Endothelial cell of umbilical vein (primary cell): Measurements from ENCODE around the gene PLCG2. TPM values are rescaled to one million over a fixed set of nuclear protein-coding genes. Genes with fewer than 3 reads are reported as not detected.

ENCODE experiments used
- BruUV-seq: library from RNA; stranded (reverse); fragments of 400-500 nt; replicated peaks from 2 replicates; lab custom pipeline; 2021; lab: Mats Ljungman, UMichigan
- CTCF ChIA-PET: fragments of 300-600, 350-600 bp; sonication (Branson Sonifier 250); formaldehyde crosslinking; loops from one replicate; lab custom pipeline; 2021; ENCODE audit warnings: antibody characterized with exemption, inconsistent platforms; lab: Charles Lee
- POLR2A ChIA-PET: fragments of 300-600, 350-600 bp; sonication (Branson Sonifier 250); formaldehyde crosslinking; loops from one replicate; lab custom pipeline; 2021; ENCODE audit warnings: antibody characterized with exemption, inconsistent platforms; lab: Charles Lee
- DNase-seq: peaks from one replicate; pipeline ENCODE4 v3.0.0-alpha.2; 2011; ENCODE audit warnings: low read depth, low spot score
- FAIRE-seq: peaks from 2 replicates; lab custom pipeline; 2011; peaks lifted over from hg19 to GRCh38; lab: Jason Lieb, UNC
- H2AFZ ChIP-seq: 2 replicates; pipeline ENCODE4 v1.6.0; 2012; ENCODE audit warnings: low read depth, low read length, control low read depth, inconsistent platforms
- H3K27ac ChIP-seq: 2 replicates; pipeline ENCODE4 v1.5.1; 2011; ENCODE audit warnings: low read depth, mild to moderate bottlenecking, control low read depth, low read length, moderate library complexity; ENCODE audit not compliant: insufficient read depth
- H3K27me3 ChIP-seq, 2 experiments: 2 replicates each; pipeline versions ENCODE4 v1.6.0 to v1.6.1; 2011; ENCODE audit warnings: low read length in 2 of 2, mixed read lengths in 1 of 2; ENCODE audit not compliant: control insufficient read depth in 2 of 2, insufficient read depth in 2 of 2
- H3K36me3 ChIP-seq, 2 experiments: 2 replicates in 1 of 2; 3 replicates in 1 of 2; pipeline ENCODE4 v1.5.1; 2011; ENCODE audit warnings: low read length in 2 of 2, mild to moderate bottlenecking in 1 of 2, moderate library complexity in 1 of 2; ENCODE audit not compliant: control insufficient read depth in 2 of 2, insufficient read depth in 2 of 2; ENCODE audit errors: extremely low read depth in 1 of 2
- H3K4me1 ChIP-seq: 3 replicates; pipeline ENCODE4 v1.5.1; 2011; ENCODE audit warnings: mild to moderate bottlenecking, low read length; ENCODE audit not compliant: control insufficient read depth, insufficient read depth; ENCODE audit errors: extremely low read depth
- H3K4me2 ChIP-seq: 2 replicates; pipeline ENCODE4 v1.6.1; 2011; ENCODE audit warnings: low read length, control low read depth, mixed read lengths; ENCODE audit not compliant: insufficient read depth
- H3K4me3 ChIP-seq, 3 experiments: fragments of 200-600 bp in 1 of 3; sonication (generic), shearing (Covaris generic) in 1 of 3; replicated peaks in 1 of 3; 2 replicates each; pipeline ENCODE4 v1.5.1; 2011 to 2016; ENCODE audit warnings: control low read depth in 3 of 3, low read length in 3 of 3, mild to moderate bottlenecking in 2 of 3, inconsistent platforms in 1 of 3, low read depth in 1 of 3, moderate library complexity in 1 of 3; ENCODE audit not compliant: insufficient read depth in 1 of 3
- H3K79me2 ChIP-seq: 2 replicates; pipeline ENCODE4 v1.6.0; 2012; ENCODE audit warnings: low read length, inconsistent platforms; ENCODE audit not compliant: control insufficient read depth, insufficient read depth
- H3K9ac ChIP-seq: replicated peaks from 2 replicates; pipeline ENCODE3; 2011; ENCODE audit warnings: low read length, control low read depth; ENCODE audit not compliant: insufficient read depth; ENCODE audit errors: extremely low read depth
- H3K9me1 ChIP-seq: replicated peaks from 3 replicates; pipeline ENCODE4 v1.6.0; 2011; ENCODE audit warnings: mild to moderate bottlenecking, low read length; ENCODE audit not compliant: control insufficient read depth, insufficient read depth; ENCODE audit errors: extremely low read depth
- H3K9me3 ChIP-seq: replicated peaks from 2 replicates; pipeline ENCODE4 v1.5.1; 2012; ENCODE audit warnings: low read length, inconsistent platforms; ENCODE audit not compliant: control insufficient read depth, insufficient read depth
- H4K20me1 ChIP-seq: replicated peaks from 2 replicates; pipeline ENCODE3; 2011; ENCODE audit warnings: mild to moderate bottlenecking, low read length; ENCODE audit not compliant: control insufficient read depth, insufficient read depth; ENCODE audit errors: extremely low read depth
- CTCF ChIP-seq, 2 donors: IDR thresholded peaks; 1 replicate in 1 of 2; 2 replicates in 1 of 2; pipeline ENCODE4 v1.5.1; 2011; ENCODE audit warnings: low read length in 2 of 2, mild to moderate bottlenecking in 2 of 2, moderate library complexity in 2 of 2, control low read depth in 1 of 2, inconsistent platforms in 1 of 2, low read depth in 1 of 2; ENCODE audit not compliant: insufficient read depth in 1 of 2; ENCODE audit errors: extremely low read depth in 1 of 2
- EZH2 ChIP-seq: IDR thresholded peaks from 2 replicates; pipeline ENCODE4 v1.6.1; 2012; ENCODE audit warnings: borderline replicate concordance, low read depth, mild to moderate bottlenecking, moderate library complexity, low read length, inconsistent platforms; ENCODE audit not compliant: severe bottlenecking
- GATA2 ChIP-seq: IDR thresholded peaks from 2 replicates; pipeline ENCODE4 v1.7.0; 2011; ENCODE audit warnings: low read depth, mild to moderate bottlenecking, moderate library complexity, mixed read lengths, low read length; ENCODE audit not compliant: insufficient read length, insufficient read depth
- MAX ChIP-seq: IDR thresholded peaks from 2 replicates; pipeline ENCODE4 v1.6.1; 2011; ENCODE audit not compliant: insufficient read depth, insufficient read length
- MYC ChIP-seq: IDR thresholded peaks from one replicate; pipeline ENCODE4 v1.6.1; 2011; ENCODE audit warnings: mild to moderate bottlenecking, low read depth, low read length
- POLR2A ChIP-seq: IDR thresholded peaks from 2 replicates; pipeline ENCODE4 v1.6.1; 2012; ENCODE audit warnings: low read depth, mild to moderate bottlenecking, control low read depth, low read length
- dilution Hi-C: fragments of 300-500 bp; cut with MboI; formaldehyde crosslinking; loops from one replicate; pipeline ENCODE4 v1.15.0; 2019; ENCODE audit warnings: low sequenced_read_pairs; ENCODE audit not compliant: extremely low pct_ligation_motif_present
- intact Hi-C: fragments of 100-400 bp; cut with micrococcal nuclease; formaldehyde crosslinking; loops from one replicate; pipeline ENCODE4 v1.10.0; 2022
- polyA plus RNA-seq, 4 experiments: library from polyadenylated mRNA; depleted of rRNA in 3 of 4; stranded (reverse) in 3 of 4; unstranded in 1 of 4; fragments of >200 nt; gene quantifications; 2 replicates each; pipeline versions ENCODE4 v1.2.1 to v1.2.3, GENCODE V29; 2011 to 2012; ENCODE audit warnings: missing spikeins in 1 of 4
- total RNA-seq: library from RNA; stranded (reverse); gene quantifications from 2 replicates; pipeline ENCODE4 v1.2.3, GENCODE V29; 2021

Gene PLCG2
- total and polyA plus RNA-seq, 2 donors (not counting 3 experiments of a cell fraction or from before 2014, with no cell fraction given) = 10.8 to 13.6 TPM

DNA sequence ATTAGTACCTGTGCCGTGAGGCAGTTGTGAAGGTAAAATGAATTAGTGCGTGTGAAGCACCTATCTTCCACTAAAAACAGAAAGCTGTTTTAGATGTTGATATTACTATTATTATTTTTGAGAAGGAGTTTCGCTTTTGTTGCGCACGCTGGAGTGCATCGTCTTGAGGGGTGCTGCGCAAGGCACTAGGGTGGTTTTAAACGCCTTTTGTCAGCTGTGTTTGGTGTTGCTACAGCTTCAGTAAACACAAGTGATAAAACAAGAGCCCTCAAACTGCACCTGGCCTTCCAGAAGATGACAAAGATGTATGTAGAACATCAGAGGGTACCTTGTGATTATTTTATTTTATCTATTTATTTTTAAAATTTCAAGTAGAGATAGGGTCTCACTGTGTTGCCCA, 38.2 kb downstream of the PLCG2 start:
- TF ChIP-seq MYC (no peak), GATA2 (no peak), CTCF (IDR thresholded peaks at IDR 0.05; ENCODE audit: extremely low read depth in 1 of 2, insufficient read depth in 1 of 2, low read depth in 1 of 2, low read length in 2 of 2) (no peak), MAX (no peak), POLR2A (no peak), EZH2 (no peak)
- Histone ChIP-seq H3K27me3 (no peaks in the 10 kb centered on the region), H3K4me2 (no peak overlapping the region), H3K36me3 (no peaks in the 10 kb centered on the region), H3K4me3 (no peak overlapping the region), H3K9ac (no peak overlapping the region), H2AFZ (no peak overlapping the region), H3K9me3 (no peaks in the 10 kb centered on the region), H4K20me1 (no peaks in the 10 kb centered on the region), H3K27ac (no peak overlapping the region), H3K9me1 (no peaks in the 10 kb centered on the region), H3K4me1 (no peaks in the 10 kb centered on the region), H3K79me2 (no peaks in the 10 kb centered on the region)
- no peak for DNase-seq
- POLR2A ChIA-PET = no interaction called here
- no TSS peak for BruUV-seq
- FAIRE-seq = no peak
- dilution Hi-C loops (no loop called here), intact Hi-C loops (loop anchor here (5.0 kb wide), 1 partner anchor 55 kb away; no protein-coding TSS in a partner anchor)
- CTCF ChIA-PET = interaction anchor here (1.3 to 1.4 kb wide), 3 partner anchors 8 to 50 kb away, joined by 3 to 5 read pairs (median 4); no protein-coding TSS in a partner anchor
